ENCODE data around the gene EPC2. TPM values are rescaled to one million over a fixed set of nuclear protein-coding genes. Genes with fewer than 3 reads are reported as not detected.

EPC2 gene
- total and polyA plus RNA-seq, 2 of the 8 experiments (the other 6 are each of a cell fraction or from before 2014, with no cell fraction given) = 16.1 to 25.7 TPM

DNA sequence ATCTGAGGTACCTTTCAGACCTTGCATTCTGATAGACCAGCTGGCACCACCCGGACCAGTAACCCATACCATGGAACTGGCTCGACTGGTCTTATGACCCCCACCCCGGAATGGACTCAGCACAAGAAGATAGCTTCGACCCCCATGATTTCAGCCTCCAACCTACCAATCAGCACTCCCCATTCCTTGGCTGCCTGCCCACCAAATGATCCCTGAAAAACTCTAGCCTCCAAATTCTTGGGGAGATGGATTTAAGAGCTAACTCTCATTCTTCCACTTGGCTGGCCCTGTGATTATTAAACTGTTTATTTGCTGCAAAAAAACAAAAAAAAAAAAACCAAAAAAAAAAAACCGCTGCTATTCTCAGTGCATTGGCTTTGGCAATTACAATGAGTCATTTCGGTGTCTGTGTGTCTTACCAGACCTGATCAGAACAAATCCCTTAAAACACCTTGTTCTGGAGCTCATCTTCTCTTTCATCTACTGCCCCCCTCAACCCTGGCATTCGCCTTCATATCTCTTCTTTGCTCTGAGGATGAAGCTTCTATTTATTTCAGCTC, 170.4 kb downstream of the EPC2 start:
- no peak overlapping the region for H3K56ac ChIP-seq (replicated peaks; ENCODE audit: insufficient read length, low read depth, low read length)
- FAIRE-seq (no peak), DNase-seq (ENCODE audit: low read depth in 1 of 2, low spot score in 2 of 2) (peak in 1 of 2 experiments; percentile 26)
- H2AFZ ChIP-seq (ENCODE audit: low read length) = no peak overlapping the region
- 80% methylated on average over 7 of the region's 7 CpGs; no CpG with 5 or more reads in 1 of the 2 experiments for WGBS, 2 experiments (ENCODE audit: extremely low coverage in 1 of 2, insufficient coverage in 1 of 2, insufficient read length in 1 of 2, insufficient replicate concordance in 2 of 2, low coverage in 1 of 2, low lambda C conversion rate in 2 of 2, missing lambda C conversion rate in 1 of 2)
- no peak overlapping the region for H3K9ac ChIP-seq (replicated peaks in 1 of 4; ENCODE audit: extremely low read depth in 1 of 4, low read depth in 3 of 4, low read length in 3 of 4)
- peak overlapping the region; percentile 97 for H2BK20ac ChIP-seq (ENCODE audit: low read length)
- peak overlapping the region; percentile 75; the same call in 1 of the 2 replicates for H2AK5ac ChIP-seq (ENCODE audit: low read depth, low read length)
- POLR2A ChIA-PET (ENCODE audit: partially characterized antibody) = interaction anchor here (0.8 to 1.5 kb wide), 2 partner anchors 11 kb away, joined by 3 to 4 read pairs; no protein-coding TSS in a partner anchor
- peak overlapping the region; percentile 87; the same call in 1 of the 2 replicates for H2BK5ac ChIP-seq (ENCODE audit: low read depth, low read length)
- peak overlapping the region; percentile 14 for H2BK120ac ChIP-seq (replicated peaks; ENCODE audit: low read depth, low read length)
- no peaks in the 10 kb centered on the region for H4K20me1 ChIP-seq (replicated peaks in 1 of 2; ENCODE audit: control insufficient read depth in 1 of 2, insufficient read depth in 2 of 2, low read length in 2 of 2)
- no peak overlapping the region for H3K23ac ChIP-seq (ENCODE audit: insufficient read length)
- H3K79me1 ChIP-seq (ENCODE audit: low read depth, low read length) = no peaks in the 10 kb centered on the region
- CTCF ChIA-PET (ENCODE audit: partially characterized antibody) = interaction anchor here (0.6 to 3.7 kb wide), 13 partner anchors 10 to 236 kb away, joined by 3 to 47 read pairs (median 3); no protein-coding TSS in a partner anchor
- H3K27ac ChIP-seq (ENCODE audit: low read depth, low read length) = no peak overlapping the region
- no peak overlapping the region for H3K4me3 ChIP-seq (ENCODE audit: extremely low read depth in 1 of 4, insufficient read depth in 2 of 4, low read depth in 3 of 4, low read length in 4 of 4)
- H3K23me2 ChIP-seq (ENCODE audit: low read depth, low read length) = no peaks in the 10 kb centered on the region
- H3K4me2 ChIP-seq (ENCODE audit: insufficient read depth in 1 of 2, low read depth in 2 of 2, low read length in 2 of 2) = no peak overlapping the region
- peak overlapping the region; percentile 63 for H4K91ac ChIP-seq (replicated peaks; ENCODE audit: insufficient read length, low read length)
- H2BK12ac ChIP-seq (ENCODE audit: low read depth, low read length) = peak overlapping the region; percentile 98
- no peaks in the 10 kb centered on the region for H3K36me3 ChIP-seq (ENCODE audit: control insufficient read depth in 2 of 4, insufficient read depth in 4 of 4, low read length in 3 of 4)
- TF ChIP-seq GABPA (IDR thresholded peaks at IDR 0.05; ENCODE audit: borderline replicate concordance, insufficient read depth, low read length) (no peak), CTBP2 (IDR thresholded peaks at IDR 0.05; ENCODE audit: borderline replicate concordance, insufficient read depth, insufficient read length, low read length) (no peak), RAD21 (IDR thresholded peaks at IDR 0.05 in 1 of 2, conservative IDR thresholded peaks at IDR 0.05 in 1 of 2; ENCODE audit: low read depth in 2 of 2, low read length in 2 of 2) (no peak), TAF7 (optimal IDR thresholded peaks at IDR 0.05; ENCODE audit: borderline replicate concordance, low read depth, low read length) (no peak)
- TF ChIP-seq, protein P1, sequence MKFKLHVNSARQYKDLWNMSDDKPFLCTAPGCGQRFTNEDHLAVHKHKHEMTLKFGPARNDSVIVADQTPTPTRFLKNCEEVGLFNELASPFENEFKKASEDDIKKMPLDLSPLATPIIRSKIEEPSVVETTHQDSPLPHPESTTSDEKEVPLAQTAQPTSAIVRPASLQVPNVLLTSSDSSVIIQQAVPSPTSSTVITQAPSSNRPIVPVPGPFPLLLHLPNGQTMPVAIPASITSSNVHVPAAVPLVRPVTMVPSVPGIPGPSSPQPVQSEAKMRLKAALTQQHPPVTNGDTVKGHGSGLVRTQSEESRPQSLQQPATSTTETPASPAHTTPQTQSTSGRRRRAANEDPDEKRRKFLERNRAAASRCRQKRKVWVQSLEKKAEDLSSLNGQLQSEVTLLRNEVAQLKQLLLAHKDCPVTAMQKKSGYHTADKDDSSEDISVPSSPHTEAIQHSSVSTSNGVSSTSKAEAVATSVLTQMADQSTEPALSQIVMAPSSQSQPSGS (IDR thresholded peaks at IDR 0.05; ENCODE audit: low read length) = no peak
- no peak overlapping the region for H4K5ac ChIP-seq (ENCODE audit: insufficient read length, low read depth, low read length)
- H4K8ac ChIP-seq (ENCODE audit: extremely low read depth, insufficient read depth, low read length) = no peak overlapping the region
- peak overlapping the region; percentile 76 for H3K4ac ChIP-seq (replicated peaks; ENCODE audit: insufficient read length, low read depth, low read length)
- H3K9me3 ChIP-seq (ENCODE audit: insufficient read depth in 2 of 2, low read depth in 1 of 2, low read length in 1 of 2) = no peaks in the 10 kb centered on the region
- no peaks in the 10 kb centered on the region for H3K79me2 ChIP-seq (ENCODE audit: control insufficient read depth in 1 of 2, insufficient read depth in 2 of 2, low read length in 2 of 2)
- H3K27me3 ChIP-seq (replicated peaks in 1 of 4; ENCODE audit: control insufficient read depth in 3 of 4, extremely low read depth in 1 of 4, insufficient read depth in 3 of 4, low read length in 3 of 4) = no peaks in the 10 kb centered on the region; a peak in 1 of 7 replicates
- H3K18ac ChIP-seq (ENCODE audit: extremely low read depth, low read length) = peak overlapping the region; percentile 80
- H2BK15ac ChIP-seq (ENCODE audit: low read length) = 0 out of 2 replicates have a peak overlapping the region, but pooled peaks have one; percentile 90
- peaks cover 1 to 36% (median 14%) of the 10 kb centered on the region in 4 experiments for H3K4me1 ChIP-seq (replicated peaks in 1 of 4; ENCODE audit: control insufficient read depth in 3 of 4, insufficient read depth in 4 of 4, low read length in 3 of 4)
- H3K14ac ChIP-seq (ENCODE audit: insufficient read length) = no peak overlapping the region

All from H1 (cell line).